ENCODE data around the gene ANKRD65.

The ANKRD65 gene

GRCh38 chr1:1435106-1435903 lies 14.2 kb upstream of the ANKRD65 start, which contains the start of gene VWA1:
Gene VWA1, plus strand, starts transcription at chr1:1435690. Its CDS starts 59 bp downstream, at chr1:1435749.
- TF ChIP-seq FOXP2 (optimal IDR thresholded peaks at IDR 0.05; ENCODE audit: borderline replicate concordance, extremely low read depth, extremely low read length, insufficient read depth) (no peak), POLR2AphosphoS5 (IDR thresholded peaks at IDR 0.05; ENCODE audit: low read depth, low read length) (peak; percentile 42), SIN3A (IDR thresholded peaks at IDR 0.05; ENCODE audit: borderline replicate concordance, insufficient read depth, low read length) (no peak)

- TF ChIP-seq POLR2AphosphoS5 (IDR thresholded peaks at IDR 0.05; ENCODE audit: low read depth, low read length) (no peak), FOXP2 (optimal IDR thresholded peaks at IDR 0.05; ENCODE audit: borderline replicate concordance, extremely low read depth, extremely low read length, insufficient read depth) (no peak), SIN3A (IDR thresholded peaks at IDR 0.05; ENCODE audit: borderline replicate concordance, insufficient read depth, low read length) (no peak), TAF1 (IDR thresholded peaks at IDR 0.05; ENCODE audit: borderline replicate concordance, insufficient read depth, low read length) (no peak), REST (IDR thresholded peaks at IDR 0.05; ENCODE audit: insufficient read depth in 1 of 2, low read depth in 2 of 2, low read length in 2 of 2) (no peak)
Measured at GRCh38 chr1:1434824-1435105, 13.7 kb upstream of the ANKRD65 start.

GRCh38 chr1:1434131-1434823 lies 13.2 kb upstream of the ANKRD65 start:
- TF ChIP-seq POLR2AphosphoS5 (IDR thresholded peaks at IDR 0.05; ENCODE audit: low read depth, low read length) (peak; percentile 30; the same call in 1 of the 2 replicates), TAF1 (IDR thresholded peaks at IDR 0.05; ENCODE audit: borderline replicate concordance, insufficient read depth, low read length) (peak; percentile 38; the same call in 1 of the 2 replicates), SIN3A (IDR thresholded peaks at IDR 0.05; ENCODE audit: borderline replicate concordance, insufficient read depth, low read length) (no peak)

- no peak for TF ChIP-seq POLR2AphosphoS5 (IDR thresholded peaks at IDR 0.05; ENCODE audit: low read depth, low read length)
- TF ChIP-seq FOXP2 (optimal IDR thresholded peaks at IDR 0.05; ENCODE audit: borderline replicate concordance, extremely low read depth, extremely low read length, insufficient read depth) = no peak
- TF ChIP-seq REST (IDR thresholded peaks at IDR 0.05; ENCODE audit: insufficient read depth in 1 of 2, low read depth in 2 of 2, low read length in 2 of 2) = no peak
- no peak for TF ChIP-seq TAF1 (IDR thresholded peaks at IDR 0.05; ENCODE audit: borderline replicate concordance, insufficient read depth, low read length)
- no peak for TF ChIP-seq SIN3A (IDR thresholded peaks at IDR 0.05; ENCODE audit: borderline replicate concordance, insufficient read depth, low read length)
Measured at GRCh38 chr1:1433804-1434130, 12.7 kb upstream of the ANKRD65 start.

- TF ChIP-seq REST (IDR thresholded peaks at IDR 0.05; ENCODE audit: insufficient read depth in 1 of 2, low read depth in 2 of 2, low read length in 2 of 2) (0 out of 4 replicates have a peak, but pooled peaks of 1 of the 2 experiments have one; percentile 20), SIN3A (IDR thresholded peaks at IDR 0.05; ENCODE audit: borderline replicate concordance, insufficient read depth, low read length) (0 out of 2 replicates have a peak, but pooled peaks have one; percentile 38), TAF1 (IDR thresholded peaks at IDR 0.05; ENCODE audit: borderline replicate concordance, insufficient read depth, low read length) (no peak)
Measured at GRCh38 chr1:1432951-1433803, 12.1 kb upstream of the ANKRD65 start.

Data from PFSK-1 (cell line).